ENCODE measurements around the gene SNRNP40.
"Not testable (repeated sequence)": the region's sequence is repeated elsewhere in the genome, so short reads cannot be mapped to it uniquely, and the experiment has no call there.

The SNRNP40 gene

GRCh38 chr1:31296486-31297276, at the start of gene SNRNP40, which contains the start of gene ZCCHC17:
TSS of gene SNRNP40 (minus strand) at chr1:31296788. CDS start at chr1:31296751, 37 bp downstream.
TSS of gene ZCCHC17 (plus strand) at chr1:31297032. CDS start at chr1:31310099, 13,067 bp downstream.
- peak; percentile 98 for DNase-seq (ENCODE audit: low spot score)

GRCh38 chr1:31345635-31346034, 49.0 kb upstream of the SNRNP40 start:
- DNase-seq (ENCODE audit: low spot score): no peak

GRCh38 chr1:31344503-31344902, 47.9 kb upstream of the SNRNP40 start:
- no peak for DNase-seq (ENCODE audit: low spot score)

- no peak for DNase-seq (ENCODE audit: low spot score)
These were observed 40.3 kb upstream of the SNRNP40 start for GRCh38 chr1:31336687-31337467.

- DNase-seq (ENCODE audit: low spot score): peak; percentile 62
These were observed 38.4 kb upstream of the SNRNP40 start for GRCh38 chr1:31335007-31335406.

GRCh38 chr1:31327381-31327780, 30.8 kb upstream of the SNRNP40 start:
- DNase-seq (ENCODE audit: low spot score): no peak

- DNase-seq (ENCODE audit: low spot score): no peak
These were observed 29.9 kb upstream of the SNRNP40 start for GRCh38 chr1:31326461-31326860.

GRCh38 chr1:31324992-31325391, 28.4 kb upstream of the SNRNP40 start:
- no peak for DNase-seq (ENCODE audit: low spot score)

- DNase-seq (ENCODE audit: low spot score): no peak
These were observed 27.5 kb upstream of the SNRNP40 start for GRCh38 chr1:31324093-31324492.

GRCh38 chr1:31318146-31318545, 21.6 kb upstream of the SNRNP40 start:
- DNase-seq (ENCODE audit: low spot score): no peak

- no peak for DNase-seq (ENCODE audit: low spot score)
These were observed 19.3 kb upstream of the SNRNP40 start for GRCh38 chr1:31315902-31316301.

- no peak for DNase-seq (ENCODE audit: low spot score)
These were observed 13.6 kb upstream of the SNRNP40 start for GRCh38 chr1:31310198-31310597.

- DNase-seq (ENCODE audit: low spot score): no peak
These were observed 11.4 kb upstream of the SNRNP40 start for GRCh38 chr1:31308036-31308435.

GRCh38 chr1:31306278-31306677, 9.7 kb upstream of the SNRNP40 start:
- DNase-seq (ENCODE audit: low spot score): peak; percentile 65

- no peak for DNase-seq (ENCODE audit: low spot score)
These were observed 6.3 kb upstream of the SNRNP40 start for GRCh38 chr1:31302709-31303441.

GRCh38 chr1:31300193-31300592, 3.6 kb upstream of the SNRNP40 start:
- no peak for DNase-seq (ENCODE audit: low spot score)

GRCh38 chr1:31299365-31299764, 2.8 kb upstream of the SNRNP40 start:
- no peak for DNase-seq (ENCODE audit: low spot score)

GRCh38 chr1:31297277-31298247, 974 bp upstream of the SNRNP40 start:
- peak; percentile 26 for DNase-seq (ENCODE audit: low spot score)

- no peak for DNase-seq (ENCODE audit: low spot score)
These were observed 608 bp downstream of the SNRNP40 start for GRCh38 chr1:31295874-31296485.

GRCh38 chr1:31289021-31289420, 7.6 kb downstream of the SNRNP40 start:
- DNase-seq (ENCODE audit: low spot score): no peak

GRCh38 chr1:31287791-31288190, 8.8 kb downstream of the SNRNP40 start:
- DNase-seq (ENCODE audit: low spot score): not testable (repeated sequence)
